Endothelial cell of umbilical vein (primary cell): ENCODE measurements around the gene HSP90B1. TPM values are rescaled to one million over a fixed set of nuclear protein-coding genes. Genes with fewer than 3 reads are reported as not detected.
A peak's percentile ranks its signal among the peaks of the same experiment; 100 is the strongest.

Experiments used
- BruUV-seq: library from RNA; stranded (reverse); fragments of 400-500 nt; replicated peaks from 2 replicates; lab custom pipeline; 2021; lab: Mats Ljungman, UMichigan
- CTCF ChIA-PET: fragments of 300-600, 350-600 bp; sonication (Branson Sonifier 250); formaldehyde crosslinking; loops from one replicate; lab custom pipeline; 2021; ENCODE audit warnings: antibody characterized with exemption, inconsistent platforms; lab: Charles Lee
- POLR2A ChIA-PET: fragments of 300-600, 350-600 bp; sonication (Branson Sonifier 250); formaldehyde crosslinking; loops from one replicate; lab custom pipeline; 2021; ENCODE audit warnings: antibody characterized with exemption, inconsistent platforms; lab: Charles Lee
- DNase-seq: peaks from one replicate; pipeline ENCODE4 v3.0.0-alpha.2; 2011; ENCODE audit warnings: low read depth, low spot score
- FAIRE-seq: peaks from 2 replicates; lab custom pipeline; 2011; peaks lifted over from hg19 to GRCh38; lab: Jason Lieb, UNC
- H2AFZ ChIP-seq: 2 replicates; pipeline ENCODE4 v1.6.0; 2012; ENCODE audit warnings: low read depth, low read length, control low read depth, inconsistent platforms
- H3K27ac ChIP-seq: 2 replicates; pipeline ENCODE4 v1.5.1; 2011; ENCODE audit warnings: low read depth, mild to moderate bottlenecking, control low read depth, low read length, moderate library complexity; ENCODE audit not compliant: insufficient read depth
- H3K27me3 ChIP-seq, 2 experiments: 2 replicates each; pipeline versions ENCODE4 v1.6.0 to v1.6.1; 2011; ENCODE audit warnings: low read length in 2 of 2, mixed read lengths in 1 of 2; ENCODE audit not compliant: control insufficient read depth in 2 of 2, insufficient read depth in 2 of 2
- H3K36me3 ChIP-seq, 2 experiments: 2 replicates in 1 of 2; 3 replicates in 1 of 2; pipeline ENCODE4 v1.5.1; 2011; ENCODE audit warnings: low read length in 2 of 2, mild to moderate bottlenecking in 1 of 2, moderate library complexity in 1 of 2; ENCODE audit not compliant: control insufficient read depth in 2 of 2, insufficient read depth in 2 of 2; ENCODE audit errors: extremely low read depth in 1 of 2
- H3K4me1 ChIP-seq: 3 replicates; pipeline ENCODE4 v1.5.1; 2011; ENCODE audit warnings: mild to moderate bottlenecking, low read length; ENCODE audit not compliant: control insufficient read depth, insufficient read depth; ENCODE audit errors: extremely low read depth
- H3K4me2 ChIP-seq: 2 replicates; pipeline ENCODE4 v1.6.1; 2011; ENCODE audit warnings: low read length, control low read depth, mixed read lengths; ENCODE audit not compliant: insufficient read depth
- H3K4me3 ChIP-seq, 3 experiments: fragments of 200-600 bp in 1 of 3; sonication (generic), shearing (Covaris generic) in 1 of 3; replicated peaks in 1 of 3; 2 replicates each; pipeline ENCODE4 v1.5.1; 2011 to 2016; ENCODE audit warnings: control low read depth in 3 of 3, low read length in 3 of 3, mild to moderate bottlenecking in 2 of 3, inconsistent platforms in 1 of 3, low read depth in 1 of 3, moderate library complexity in 1 of 3; ENCODE audit not compliant: insufficient read depth in 1 of 3
- H3K79me2 ChIP-seq: 2 replicates; pipeline ENCODE4 v1.6.0; 2012; ENCODE audit warnings: low read length, inconsistent platforms; ENCODE audit not compliant: control insufficient read depth, insufficient read depth
- H3K9ac ChIP-seq: replicated peaks from 2 replicates; pipeline ENCODE3; 2011; ENCODE audit warnings: low read length, control low read depth; ENCODE audit not compliant: insufficient read depth; ENCODE audit errors: extremely low read depth
- H3K9me1 ChIP-seq: replicated peaks from 3 replicates; pipeline ENCODE4 v1.6.0; 2011; ENCODE audit warnings: mild to moderate bottlenecking, low read length; ENCODE audit not compliant: control insufficient read depth, insufficient read depth; ENCODE audit errors: extremely low read depth
- H3K9me3 ChIP-seq: replicated peaks from 2 replicates; pipeline ENCODE4 v1.5.1; 2012; ENCODE audit warnings: low read length, inconsistent platforms; ENCODE audit not compliant: control insufficient read depth, insufficient read depth
- H4K20me1 ChIP-seq: replicated peaks from 2 replicates; pipeline ENCODE3; 2011; ENCODE audit warnings: mild to moderate bottlenecking, low read length; ENCODE audit not compliant: control insufficient read depth, insufficient read depth; ENCODE audit errors: extremely low read depth
- CTCF ChIP-seq, 2 donors: IDR thresholded peaks; 1 replicate in 1 of 2; 2 replicates in 1 of 2; pipeline ENCODE4 v1.5.1; 2011; ENCODE audit warnings: low read length in 2 of 2, mild to moderate bottlenecking in 2 of 2, moderate library complexity in 2 of 2, control low read depth in 1 of 2, inconsistent platforms in 1 of 2, low read depth in 1 of 2; ENCODE audit not compliant: insufficient read depth in 1 of 2; ENCODE audit errors: extremely low read depth in 1 of 2
- EZH2 ChIP-seq: IDR thresholded peaks from 2 replicates; pipeline ENCODE4 v1.6.1; 2012; ENCODE audit warnings: borderline replicate concordance, low read depth, mild to moderate bottlenecking, moderate library complexity, low read length, inconsistent platforms; ENCODE audit not compliant: severe bottlenecking
- FOS ChIP-seq: IDR thresholded peaks from 2 replicates; pipeline ENCODE4 v1.6.1; 2011; ENCODE audit warnings: mild to moderate bottlenecking, low read length, moderate library complexity, borderline replicate concordance; ENCODE audit not compliant: insufficient read depth
- GATA2 ChIP-seq: IDR thresholded peaks from 2 replicates; pipeline ENCODE4 v1.7.0; 2011; ENCODE audit warnings: low read depth, mild to moderate bottlenecking, moderate library complexity, mixed read lengths, low read length; ENCODE audit not compliant: insufficient read length, insufficient read depth
- JUN ChIP-seq: IDR thresholded peaks from 2 replicates; pipeline ENCODE4 v1.6.1; 2011; ENCODE audit warnings: borderline replicate concordance, low read depth; ENCODE audit not compliant: insufficient read length, insufficient read depth
- MYC ChIP-seq: IDR thresholded peaks from one replicate; pipeline ENCODE4 v1.6.1; 2011; ENCODE audit warnings: mild to moderate bottlenecking, low read depth, low read length
- POLR2A ChIP-seq: IDR thresholded peaks from 2 replicates; pipeline ENCODE4 v1.6.1; 2012; ENCODE audit warnings: low read depth, mild to moderate bottlenecking, control low read depth, low read length
- POLR2AphosphoS5 ChIP-seq: IDR thresholded peaks from 2 replicates; pipeline ENCODE4 v1.6.1; 2012; ENCODE audit warnings: low read depth, mild to moderate bottlenecking, control low read depth, low read length, moderate library complexity; ENCODE audit not compliant: insufficient read depth
- dilution Hi-C: fragments of 300-500 bp; cut with MboI; formaldehyde crosslinking; loops from one replicate; pipeline ENCODE4 v1.15.0; 2019; ENCODE audit warnings: low sequenced_read_pairs; ENCODE audit not compliant: extremely low pct_ligation_motif_present
- intact Hi-C: fragments of 100-400 bp; cut with micrococcal nuclease; formaldehyde crosslinking; loops from one replicate; pipeline ENCODE4 v1.10.0; 2022
- polyA plus RNA-seq, 4 experiments: library from polyadenylated mRNA; depleted of rRNA in 3 of 4; stranded (reverse) in 3 of 4; unstranded in 1 of 4; fragments of >200 nt; gene quantifications; 2 replicates each; pipeline versions ENCODE4 v1.2.1 to v1.2.3, GENCODE V29; 2011 to 2012; ENCODE audit warnings: missing spikeins in 1 of 4
- total RNA-seq: library from RNA; stranded (reverse); gene quantifications from 2 replicates; pipeline ENCODE4 v1.2.3, GENCODE V29; 2021
- TF ChIP-seq, protein P1 (sequence below): IDR thresholded peaks from 2 replicates; pipeline ENCODE4 v1.6.1; 2011; ENCODE audit not compliant: insufficient read depth, insufficient read length

Gene HSP90B1
- total and polyA plus RNA-seq, 2 donors (not counting 3 experiments of a cell fraction or from before 2014, with no cell fraction given): 310 to 1,310 TPM

- Histone ChIP-seq H3K9me3 (no peaks in the 10 kb centered on the region), H3K36me3 (peaks cover 42 to 54% of the 10 kb centered on the region in 2 experiments), H3K27me3 (no peaks in the 10 kb centered on the region), H2AFZ (no peak overlapping the region), H3K79me2 (peaks cover 6% of the 10 kb centered on the region), H3K4me2 (no peak overlapping the region), H3K4me1 (no peaks in the 10 kb centered on the region), H3K4me3 (no peak overlapping the region), H3K9me1 (no peaks in the 10 kb centered on the region), H3K9ac (no peak overlapping the region), H4K20me1 (peaks cover 2% of the 10 kb centered on the region), H3K27ac (no peak overlapping the region)
- CTCF ChIA-PET: interaction anchor here (0.9 kb wide), 1 partner anchor 16 kb away, joined by 4 read pairs; no protein-coding TSS in a partner anchor
- POLR2A ChIA-PET: interaction anchor here (0.6 kb wide), 1 partner anchor 177 kb away, joined by 4 read pairs; no protein-coding TSS in a partner anchor
- no peak for FAIRE-seq
- intact Hi-C loops: loop anchor here (10.0 kb wide), 1 partner anchor 1186 kb away; no protein-coding TSS in a partner anchor
- no TSS peak for BruUV-seq
- DNase-seq: no peak
- TF ChIP-seq POLR2AphosphoS5 (peak; percentile 28), MYC (no peak), POLR2A (peak; percentile 22), GATA2 (no peak)
- TF ChIP-seq, protein P1, sequence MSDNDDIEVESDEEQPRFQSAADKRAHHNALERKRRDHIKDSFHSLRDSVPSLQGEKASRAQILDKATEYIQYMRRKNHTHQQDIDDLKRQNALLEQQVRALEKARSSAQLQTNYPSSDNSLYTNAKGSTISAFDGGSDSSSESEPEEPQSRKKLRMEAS: no peak
- dilution Hi-C loops: no loop called here
Measured at GRCh38 chr12:103948746-103949406, 18.7 kb downstream of the HSP90B1 start.

DNA sequence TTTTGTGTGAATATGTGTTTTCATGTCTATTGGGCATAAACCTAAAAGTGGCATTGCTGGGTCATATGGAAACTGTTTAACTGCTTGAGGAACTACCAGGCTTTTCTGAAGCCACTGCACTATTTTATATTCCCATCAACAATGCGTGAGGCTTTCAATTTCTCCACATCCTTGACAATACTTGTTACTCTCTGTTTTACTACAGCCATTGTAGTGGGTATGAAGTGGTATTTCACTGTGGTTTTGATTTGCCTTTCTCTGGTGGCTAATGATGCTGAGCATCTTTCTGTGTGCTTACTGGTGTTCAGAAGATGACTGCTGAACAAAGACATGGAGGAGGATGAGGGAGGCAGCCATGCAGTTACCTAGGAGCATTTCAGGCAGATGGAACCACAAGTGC is 22.3 kb downstream of the HSP90B1 start:
- Histone ChIP-seq H3K79me2 (peaks cover 23% of the 10 kb centered on the region), H4K20me1 (peaks cover 2% of the 10 kb centered on the region), H3K4me3 (no peak overlapping the region), H3K27me3 (no peaks in the 10 kb centered on the region), H3K9me3 (no peaks in the 10 kb centered on the region), H3K9ac (no peak overlapping the region), H3K9me1 (no peaks in the 10 kb centered on the region), H3K4me1 (peaks cover 9% of the 10 kb centered on the region), H2AFZ (no peak overlapping the region), H3K27ac (no peak overlapping the region), H3K36me3 (peaks cover 23 to 32% of the 10 kb centered on the region in 2 experiments), H3K4me2 (no peak overlapping the region)
- FAIRE-seq (no peak), DNase-seq (no peak)
- ChIA-PET CTCF (no interaction called here), POLR2A (no interaction called here)
- dilution Hi-C loops: no loop called here
- no peak for TF ChIP-seq CTCF (IDR thresholded peaks at IDR 0.05; ENCODE audit: extremely low read depth in 1 of 2, insufficient read depth in 1 of 2, low read depth in 1 of 2, low read length in 2 of 2)
- no peak for TF ChIP-seq POLR2A
- TF ChIP-seq POLR2AphosphoS5: no peak
- TF ChIP-seq GATA2: no peak
- no peak for TF ChIP-seq FOS
- TF ChIP-seq JUN: no peak
- TF ChIP-seq EZH2: no peak
- no peak for TF ChIP-seq MYC
- TF ChIP-seq, protein P1: no peak
- BruUV-seq: no TSS peak
- intact Hi-C loops: no loop called here
